ENCODE measurements around the gene DPYD.

The DPYD gene

DNA sequence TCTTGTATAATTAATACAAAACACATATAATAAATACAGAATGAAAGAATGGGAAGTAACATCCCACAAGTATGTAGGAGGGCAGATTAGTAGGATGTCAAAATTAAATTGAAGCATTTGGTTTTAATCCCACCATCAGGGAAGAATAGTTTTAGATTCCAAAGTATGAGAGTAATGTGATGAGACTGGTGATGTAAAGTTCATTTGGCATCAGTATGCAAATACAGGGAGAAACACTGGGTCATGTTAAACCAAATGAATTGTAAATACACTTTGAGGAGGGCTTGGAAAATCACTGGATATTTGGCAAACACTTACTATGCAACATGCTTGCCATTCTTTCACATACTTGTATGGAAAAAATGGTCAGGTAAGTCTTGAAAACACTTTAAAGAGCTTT is 358.8 kb downstream of the DPYD start:
- in situ Hi-C loops (cut with MboI; ENCODE audit: low sequenced_read_pairs, unreplicated experiment): no loop called here
- TF ChIP-seq, protein P1, sequence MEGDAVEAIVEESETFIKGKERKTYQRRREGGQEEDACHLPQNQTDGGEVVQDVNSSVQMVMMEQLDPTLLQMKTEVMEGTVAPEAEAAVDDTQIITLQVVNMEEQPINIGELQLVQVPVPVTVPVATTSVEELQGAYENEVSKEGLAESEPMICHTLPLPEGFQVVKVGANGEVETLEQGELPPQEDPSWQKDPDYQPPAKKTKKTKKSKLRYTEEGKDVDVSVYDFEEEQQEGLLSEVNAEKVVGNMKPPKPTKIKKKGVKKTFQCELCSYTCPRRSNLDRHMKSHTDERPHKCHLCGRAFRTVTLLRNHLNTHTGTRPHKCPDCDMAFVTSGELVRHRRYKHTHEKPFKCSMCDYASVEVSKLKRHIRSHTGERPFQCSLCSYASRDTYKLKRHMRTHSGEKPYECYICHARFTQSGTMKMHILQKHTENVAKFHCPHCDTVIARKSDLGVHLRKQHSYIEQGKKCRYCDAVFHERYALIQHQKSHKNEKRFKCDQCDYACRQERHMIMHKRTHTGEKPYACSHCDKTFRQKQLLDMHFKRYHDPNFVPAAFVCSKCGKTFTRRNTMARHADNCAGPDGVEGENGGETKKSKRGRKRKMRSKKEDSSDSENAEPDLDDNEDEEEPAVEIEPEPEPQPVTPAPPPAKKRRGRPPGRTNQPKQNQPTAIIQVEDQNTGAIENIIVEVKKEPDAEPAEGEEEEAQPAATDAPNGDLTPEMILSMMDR (IDR thresholded peaks at IDR 0.05; ENCODE audit: borderline replicate concordance, control extremely low read depth, extremely low read depth, insufficient read depth, missing control alignments): no peak
- no peak for DNase-seq (ENCODE audit: low spot score)

- TF ChIP-seq, protein P1 (IDR thresholded peaks at IDR 0.05; ENCODE audit: borderline replicate concordance, control extremely low read depth, extremely low read depth, insufficient read depth, missing control alignments): no peak
- in situ Hi-C loops (cut with MboI; ENCODE audit: low sequenced_read_pairs, unreplicated experiment): no loop called here
- DNase-seq (ENCODE audit: low spot score): no peak
Observed at GRCh38 chr1:97560714-97561113, 360.1 kb downstream of the DPYD start.

- TF ChIP-seq, protein P1 (IDR thresholded peaks at IDR 0.05; ENCODE audit: borderline replicate concordance, control extremely low read depth, extremely low read depth, insufficient read depth, missing control alignments): no peak
- DNase-seq (ENCODE audit: low spot score): no peak
Observed at GRCh38 chr1:97553971-97554370, 366.9 kb downstream of the DPYD start.

DNA sequence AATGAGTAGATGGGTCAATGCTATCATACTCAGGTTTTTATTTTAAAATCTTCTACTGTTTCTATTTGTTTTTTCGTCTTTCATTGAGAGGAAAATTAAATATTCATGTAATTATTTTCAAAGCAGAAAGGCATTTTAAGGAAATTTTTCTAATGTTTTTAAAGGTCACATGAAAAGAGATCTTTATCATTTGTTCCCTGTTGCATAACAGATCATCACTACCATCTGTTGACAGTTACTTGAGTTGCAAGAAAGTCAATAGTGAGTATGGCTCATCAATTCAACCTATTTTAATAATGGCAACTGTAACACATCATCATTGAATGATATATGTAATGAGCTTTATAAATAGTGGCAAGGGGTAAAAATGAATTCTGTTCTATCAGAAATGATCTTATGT is 369.7 kb downstream of the DPYD start:
- TF ChIP-seq, protein P1 (IDR thresholded peaks at IDR 0.05; ENCODE audit: borderline replicate concordance, control extremely low read depth, extremely low read depth, insufficient read depth, missing control alignments): no peak
- in situ Hi-C loops (cut with MboI; ENCODE audit: low sequenced_read_pairs, unreplicated experiment): no loop called here

More at GRCh38 chr1:97553971-97554370, 366.9 kb downstream of the DPYD start:
- in situ Hi-C loops (cut with MboI; ENCODE audit: low sequenced_read_pairs, unreplicated experiment): no loop called here

DNA sequence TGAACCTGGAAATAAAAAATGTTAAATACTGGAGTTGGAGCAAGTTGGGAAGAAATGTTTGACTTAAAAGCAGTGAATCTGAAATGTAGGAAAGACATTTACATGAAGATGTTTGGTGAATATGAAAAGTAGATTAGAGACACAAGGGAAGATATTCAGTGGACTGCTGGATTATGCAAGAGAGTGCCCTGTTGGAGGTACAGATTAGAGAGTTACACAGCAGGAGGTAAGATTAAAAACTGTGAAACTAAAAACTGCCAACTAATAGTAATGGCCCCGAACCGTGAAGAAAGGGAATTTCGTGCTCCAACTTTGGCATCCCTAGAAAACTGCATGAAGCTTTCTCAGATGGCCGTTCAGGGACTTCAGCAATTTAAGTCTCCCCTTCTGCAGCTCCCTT is 375.4 kb downstream of the DPYD start:
- no peak for DNase-seq (ENCODE audit: low spot score)
- TF ChIP-seq, protein P1 (IDR thresholded peaks at IDR 0.05; ENCODE audit: borderline replicate concordance, control extremely low read depth, extremely low read depth, insufficient read depth, missing control alignments): no peak
- in situ Hi-C loops (cut with MboI; ENCODE audit: low sequenced_read_pairs, unreplicated experiment): no loop called here

More for the DNA sequence above, 369.7 kb downstream of the DPYD start:
- no peak for DNase-seq (ENCODE audit: low spot score)

- TF ChIP-seq, protein P1 (IDR thresholded peaks at IDR 0.05; ENCODE audit: borderline replicate concordance, control extremely low read depth, extremely low read depth, insufficient read depth, missing control alignments): no peak
- in situ Hi-C loops (cut with MboI; ENCODE audit: low sequenced_read_pairs, unreplicated experiment): no loop called here
- DNase-seq (ENCODE audit: low spot score): no peak
Observed at GRCh38 chr1:97540346-97540888, 380.4 kb downstream of the DPYD start.
